HFF-Myc (cell line): Measurements from ENCODE around the gene BTBD19.
"Not testable (repeated sequence)": the region's sequence is repeated elsewhere in the genome, so short reads cannot be mapped to it uniquely, and the experiment has no call there.

Source experiments
- DNase-seq: peaks from one replicate; pipeline ENCODE4 v3.0.0-alpha.2; 2011; ENCODE audit warnings: low read depth; ENCODE audit errors: extremely low read depth
- H3K4me3 ChIP-seq: replicated peaks from 2 replicates; pipeline ENCODE4 v1.5.1; 2011; ENCODE audit warnings: low read depth, mild to moderate bottlenecking, control low read depth, low read length
- CTCF ChIP-seq: IDR thresholded peaks from 2 replicates; pipeline ENCODE4 v1.5.1; 2012; ENCODE audit warnings: mild to moderate bottlenecking, low read depth, low read length, control low read depth; ENCODE audit errors: missing control alignments

The BTBD19 gene, protein sequence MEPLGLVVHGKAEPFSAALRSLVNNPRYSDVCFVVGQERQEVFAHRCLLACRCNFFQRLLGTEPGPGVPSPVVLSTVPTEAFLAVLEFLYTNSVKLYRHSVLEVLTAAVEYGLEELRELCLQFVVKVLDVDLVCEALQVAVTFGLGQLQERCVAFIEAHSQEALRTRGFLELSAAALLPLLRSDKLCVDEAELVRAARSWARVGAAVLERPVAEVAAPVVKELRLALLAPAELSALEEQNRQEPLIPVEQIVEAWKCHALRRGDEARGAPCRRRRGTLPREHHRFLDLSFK

DNA sequence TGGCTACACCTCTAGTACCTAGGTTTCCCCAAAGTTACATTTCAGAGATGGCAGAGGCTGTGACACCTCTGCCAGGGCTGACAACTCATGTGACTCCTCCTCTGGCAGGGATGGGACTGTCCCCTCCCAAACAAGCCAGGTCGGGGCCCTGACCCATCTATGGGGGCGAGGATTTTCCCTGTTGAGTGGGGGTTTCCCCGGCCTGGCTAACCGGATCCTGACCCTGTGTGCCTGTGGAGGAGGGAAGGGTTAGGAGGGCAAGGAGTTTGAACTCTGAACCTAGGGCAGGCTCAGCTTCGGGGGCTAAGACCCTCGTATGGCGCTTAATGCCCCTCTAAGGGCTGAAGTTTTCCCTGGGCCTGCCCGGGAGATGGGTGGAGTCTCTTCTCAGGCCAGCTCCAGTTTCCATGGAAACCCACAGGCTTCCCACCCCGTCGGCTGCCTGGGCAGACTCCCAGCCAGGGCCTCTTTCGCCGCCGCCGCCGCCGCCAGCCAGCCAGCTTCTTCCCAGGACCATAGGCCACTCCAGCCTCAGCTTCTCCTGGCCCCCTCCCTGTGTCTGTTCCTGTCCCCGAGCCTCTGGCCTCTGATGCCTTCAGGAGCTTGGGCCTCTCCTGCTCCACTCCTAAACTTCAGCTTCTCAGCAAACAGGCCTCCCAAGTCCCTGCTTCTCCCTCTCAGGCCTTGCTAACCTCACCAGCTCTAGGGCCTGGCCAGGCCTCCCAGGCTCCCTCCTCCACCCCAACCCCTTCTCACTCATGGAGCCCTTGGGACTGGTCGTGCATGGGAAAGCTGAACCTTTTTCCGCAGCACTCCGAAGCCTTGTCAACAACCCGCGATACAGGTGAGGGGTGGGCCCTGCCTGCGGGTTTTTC, at the start of gene BTBD19:
Gene BTBD19, plus strand, starts transcription at position 461 of the 875 bp plus-strand sequence. Its CDS starts 298 bp downstream, at position 759.
- TF ChIP-seq CTCF = no peak
- no peak for DNase-seq
- peak within 1 kb of the TSS; percentile 49 for H3K4me3 ChIP-seq

GRCh38 chr1:44759077-44759476, 49.2 kb upstream of the BTBD19 start:
- TF ChIP-seq CTCF = no peak
- no peak overlapping the region for H3K4me3 ChIP-seq
- no peak for DNase-seq

GRCh38 chr1:44760876-44761275, 47.4 kb upstream of the BTBD19 start:
- no peak overlapping the region for H3K4me3 ChIP-seq
- no peak for TF ChIP-seq CTCF
- DNase-seq = no peak

- DNase-seq, H3K4me3 ChIP-seq: not testable (repeated sequence)
Measured at GRCh38 chr1:44766421-44766820, 41.9 kb upstream of the BTBD19 start.

DNA sequence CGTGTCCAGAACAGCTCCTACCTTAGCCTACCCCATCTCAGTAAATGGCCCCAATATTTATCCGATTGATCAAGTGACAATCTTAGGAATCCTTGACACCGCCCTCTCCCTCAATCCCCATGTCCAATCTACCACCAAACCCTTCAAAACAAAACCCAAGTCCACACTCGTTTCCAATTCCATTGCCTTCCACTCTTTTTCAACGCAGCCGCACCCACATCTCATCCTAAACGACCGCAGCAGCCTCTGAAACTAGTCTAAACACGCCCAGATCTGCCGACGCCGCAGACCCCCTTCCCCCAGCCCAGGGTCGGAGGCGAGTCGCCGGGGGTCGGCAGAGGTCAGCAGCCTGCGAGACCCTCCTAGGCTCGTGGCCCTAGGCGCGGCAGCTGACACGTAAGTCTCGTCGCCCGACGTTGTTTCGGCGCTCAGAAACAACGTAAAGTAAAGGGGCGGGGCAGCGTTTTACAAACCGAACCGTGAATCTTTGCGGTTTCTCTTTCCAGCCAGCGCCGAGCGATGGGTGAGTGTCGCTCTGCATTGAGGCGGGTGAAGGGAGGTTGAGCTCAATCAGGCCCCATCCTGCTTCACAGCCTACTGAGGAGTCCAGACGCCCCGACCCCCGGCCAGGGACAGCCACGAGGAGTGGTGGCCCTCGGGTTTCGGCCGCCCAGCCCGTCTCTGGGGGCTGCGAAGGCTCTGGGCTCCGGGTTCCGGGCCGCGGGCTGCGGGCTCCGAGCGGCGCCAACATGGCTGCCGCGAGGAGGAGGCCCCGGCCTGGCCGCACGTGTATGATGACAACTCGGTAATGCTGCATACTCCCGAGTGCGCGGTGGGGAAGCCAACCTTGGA, 33.0 kb upstream of the BTBD19 start, which contains the start of gene RPS8:
Gene RPS8, plus strand, starts transcription at position 463 of the 852 bp plus-strand sequence. Its CDS starts 57 bp downstream, at position 520.
- peak within 1 kb of the TSS; percentile 100 for H3K4me3 ChIP-seq
- no peak for TF ChIP-seq CTCF
- peak; percentile 78 for DNase-seq

- DNase-seq = no peak
- no peak for TF ChIP-seq CTCF
- H3K4me3 ChIP-seq = peak overlapping the region; percentile 100
Measured at GRCh38 chr1:44775930-44776729, 32.2 kb upstream of the BTBD19 start.
